HG03095 (cell line): ENCODE measurements around the gene TIAM2.
"Not testable (repeated sequence)": the region's sequence is repeated elsewhere in the genome, so short reads cannot be mapped to it uniquely, and the experiment has no call there.

Experiments
- ATAC-seq: cut with Tn5 transposase; IDR thresholded peaks from one replicate; pipeline ENCODE4 v1.9.1; 2021; ENCODE audit warnings: moderate library complexity; ENCODE audit not compliant: unreplicated experiment

Gene TIAM2

DNA sequence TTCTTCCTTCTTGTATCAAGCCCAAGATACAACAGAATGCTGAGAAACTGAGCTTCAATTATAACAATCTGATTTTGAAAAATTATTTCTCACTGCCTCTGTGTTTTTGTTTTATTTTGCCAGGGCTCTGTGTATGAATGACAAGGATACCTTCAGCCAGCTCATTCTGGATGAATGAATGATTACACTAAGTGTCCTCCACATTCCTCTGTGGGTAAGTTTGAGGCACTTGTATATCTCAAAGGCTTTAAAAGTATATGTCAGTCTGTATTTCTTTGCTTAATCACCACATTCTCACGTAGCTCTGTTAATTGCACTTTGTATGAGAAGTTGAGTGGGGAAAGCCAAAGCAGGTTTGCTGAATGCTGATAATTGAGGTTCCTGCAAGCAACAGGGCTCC is 95.1 kb downstream of the TIAM2 start:
- no peak for ATAC-seq

DNA sequence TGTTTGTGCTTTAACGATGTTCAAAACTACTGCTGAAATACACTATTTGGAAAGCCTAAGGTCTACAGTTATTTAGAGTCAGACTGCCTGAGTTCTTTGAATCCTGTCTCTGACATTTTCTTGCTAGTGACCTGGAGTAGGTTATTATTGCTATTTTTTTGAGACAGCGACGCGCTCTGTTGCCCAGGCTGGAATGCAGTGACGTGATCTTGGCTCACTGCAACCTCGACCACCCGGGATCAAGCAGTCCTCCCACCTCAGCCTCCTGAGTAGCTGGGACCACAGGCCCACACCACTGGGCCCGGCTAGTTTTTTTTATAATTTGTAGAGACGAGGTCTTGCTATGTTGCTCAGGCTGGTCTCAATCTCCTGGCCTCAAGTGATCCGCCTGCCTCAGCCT is 96.6 kb downstream of the TIAM2 start:
- no peak for ATAC-seq

DNA sequence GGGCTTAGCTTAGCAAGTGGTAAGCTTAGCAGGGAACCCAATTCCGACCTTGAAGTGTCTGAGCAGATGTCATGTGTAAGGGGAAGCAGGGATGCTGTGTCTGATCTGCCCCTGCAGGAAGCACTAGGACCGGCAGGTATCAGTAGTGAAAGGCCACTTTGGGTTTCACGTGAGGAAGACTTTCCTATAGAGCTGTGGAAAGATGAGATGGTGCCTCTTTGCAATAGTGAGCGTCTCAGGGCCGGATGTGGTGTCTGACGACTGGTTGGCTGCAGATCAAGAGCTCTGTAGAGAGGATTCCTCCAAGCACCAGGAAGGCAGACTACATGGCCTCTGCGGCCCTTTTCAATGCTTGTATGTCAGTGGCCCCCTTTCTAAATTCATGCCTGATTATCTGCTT is 98.3 kb downstream of the TIAM2 start:
- no peak for ATAC-seq

DNA sequence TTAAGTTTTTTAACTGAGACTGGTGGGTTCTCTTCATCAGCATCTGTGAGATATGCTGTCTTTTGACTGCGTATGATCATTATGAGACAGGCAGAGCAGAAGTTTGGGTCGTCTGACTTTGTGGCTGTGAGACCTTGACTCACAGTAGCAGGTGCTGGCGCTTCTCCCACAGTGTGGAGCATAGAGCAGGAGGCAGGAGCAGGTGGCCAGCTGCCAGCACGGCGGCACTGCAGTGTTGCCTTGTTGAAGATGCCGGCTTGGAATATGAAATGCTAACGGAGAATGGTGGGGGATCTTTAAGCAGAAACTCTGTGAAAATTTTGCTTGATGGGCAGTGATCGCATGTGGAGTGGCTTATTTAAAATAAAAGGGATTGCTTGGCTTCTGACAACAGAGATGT is 105.0 kb downstream of the TIAM2 start:
- ATAC-seq: no peak

DNA sequence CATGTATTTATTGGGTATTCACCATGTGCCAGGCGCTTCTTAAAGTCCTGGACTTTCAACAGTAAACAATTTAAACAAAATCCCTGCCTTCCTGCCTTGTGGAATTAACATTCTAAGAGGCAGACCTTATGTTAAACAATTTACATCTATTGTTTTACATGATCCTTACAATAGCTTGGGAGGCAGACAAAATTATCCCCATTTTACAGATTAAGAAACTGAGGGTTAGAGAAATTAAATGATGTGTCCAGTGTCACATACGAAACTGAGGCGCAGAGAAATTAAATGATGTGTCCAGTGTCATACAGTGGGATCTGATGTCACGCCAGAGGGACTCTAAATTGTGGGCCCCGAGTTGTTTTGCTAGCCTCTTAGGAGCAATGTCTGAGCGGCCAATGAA is 105.5 kb downstream of the TIAM2 start:
- ATAC-seq: no peak

DNA sequence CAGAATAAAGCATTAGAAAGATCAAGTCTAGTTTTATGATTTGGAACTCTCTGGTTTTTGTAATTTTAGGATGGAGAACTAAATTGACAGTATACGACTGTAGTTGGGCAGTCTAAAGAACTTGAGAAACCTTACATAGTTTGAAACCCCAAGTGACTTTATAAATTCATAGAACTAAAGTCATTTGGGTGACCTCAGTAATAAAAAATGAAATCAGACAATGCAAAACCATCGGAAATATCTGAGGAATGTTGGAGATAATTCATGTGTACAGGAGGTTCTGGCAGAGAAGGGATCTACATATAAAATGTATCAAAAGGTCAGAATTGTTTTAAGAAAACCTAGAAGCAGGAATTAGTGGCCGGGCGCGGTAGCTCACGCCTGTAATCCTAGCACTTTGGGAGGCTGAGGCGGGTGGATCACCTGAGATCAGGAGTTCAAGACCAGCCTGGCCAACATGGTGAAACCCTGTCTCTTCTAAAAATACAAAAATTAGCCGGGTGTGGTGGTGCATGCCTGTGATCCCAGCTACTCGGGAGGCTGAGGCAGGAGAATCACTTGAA is 108.0 kb downstream of the TIAM2 start:
- ATAC-seq: not testable (repeated sequence)

DNA sequence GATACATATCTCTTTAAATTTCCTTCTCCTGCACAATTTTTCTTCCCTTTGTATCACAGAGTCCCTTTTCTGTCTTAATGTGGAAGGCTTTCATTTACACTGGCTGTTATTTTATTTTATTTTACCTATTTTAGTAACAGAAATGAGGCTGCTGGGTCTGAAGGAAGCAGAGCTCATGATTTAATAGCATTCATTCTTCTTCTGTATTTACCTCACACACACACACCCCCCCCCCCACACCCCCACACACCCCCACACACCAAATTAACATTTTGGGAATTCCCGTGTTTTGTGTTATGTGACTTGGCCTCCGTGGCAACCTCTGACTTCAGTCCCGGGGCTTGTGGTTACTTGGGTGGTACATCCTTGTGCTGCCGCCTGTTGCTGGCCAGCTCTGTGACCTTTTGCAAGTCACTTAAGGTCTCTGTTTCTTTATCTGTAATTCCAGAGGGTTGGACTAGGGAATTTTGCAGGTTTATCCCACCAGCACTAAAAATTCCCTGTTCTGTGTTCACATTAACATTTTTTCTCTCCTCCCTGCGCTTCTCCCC is 108.8 kb downstream of the TIAM2 start:
- ATAC-seq: no peak

DNA sequence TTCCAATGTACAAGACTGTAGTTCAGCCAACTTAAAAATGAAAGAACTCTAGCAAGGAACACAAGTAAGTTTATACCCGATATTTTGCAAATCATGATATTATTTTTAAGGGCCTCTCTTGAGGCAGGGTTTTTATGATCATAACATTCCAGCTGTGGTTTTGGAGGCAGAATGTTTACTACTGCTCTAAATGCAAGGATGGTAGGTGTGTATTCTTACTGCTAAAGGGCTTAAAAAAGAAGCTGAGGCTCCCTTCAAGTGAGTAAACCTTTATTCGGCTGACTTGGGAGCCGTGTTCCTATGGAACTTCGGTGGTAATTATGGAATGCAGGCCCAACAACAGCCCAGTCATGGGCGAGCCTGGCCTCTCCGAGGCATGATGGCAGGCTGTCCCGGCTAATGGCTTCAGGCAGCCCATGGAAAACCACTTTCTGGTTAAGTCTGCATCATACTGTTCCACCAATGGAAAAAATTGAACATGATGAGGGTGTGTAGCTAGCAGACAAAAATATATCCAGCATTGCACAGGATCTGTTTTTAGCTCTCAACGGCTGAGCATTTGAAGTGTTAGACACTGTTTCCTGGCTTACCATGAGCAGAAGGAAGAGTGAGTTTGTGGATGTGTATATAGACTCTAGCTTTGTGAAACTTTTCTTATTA is 111.5 kb downstream of the TIAM2 start:
- ATAC-seq: no peak

DNA sequence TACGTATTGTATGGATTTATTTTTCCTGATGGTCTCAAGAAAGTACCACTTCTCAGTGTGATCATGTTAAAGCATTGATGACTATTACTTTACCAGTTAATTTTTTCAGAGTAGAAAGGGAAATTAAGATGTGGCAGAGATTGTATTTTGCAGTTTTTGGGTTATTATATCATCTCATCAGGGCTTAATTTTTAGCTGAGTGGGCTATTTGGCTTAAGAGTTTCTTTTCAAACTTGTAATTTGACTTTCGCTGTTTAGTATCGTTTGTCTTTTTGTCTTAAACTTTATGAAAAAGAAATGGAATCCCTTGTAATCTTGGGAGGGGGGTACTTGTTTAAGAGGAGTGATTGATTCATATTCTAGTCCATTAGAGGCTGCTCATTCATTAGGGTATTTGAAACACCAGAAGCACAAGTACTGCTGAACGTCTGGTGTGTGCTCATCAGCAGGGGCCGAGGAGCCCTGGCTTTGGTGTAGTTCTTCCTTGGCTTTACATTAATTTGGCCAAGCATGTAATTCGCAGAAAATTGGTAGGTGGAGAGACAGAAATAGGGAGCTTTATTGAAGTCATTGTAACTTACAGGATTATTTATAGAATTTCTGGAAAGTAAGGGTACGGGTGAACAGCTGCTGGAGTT is 112.4 kb downstream of the TIAM2 start:
- no peak for ATAC-seq

DNA sequence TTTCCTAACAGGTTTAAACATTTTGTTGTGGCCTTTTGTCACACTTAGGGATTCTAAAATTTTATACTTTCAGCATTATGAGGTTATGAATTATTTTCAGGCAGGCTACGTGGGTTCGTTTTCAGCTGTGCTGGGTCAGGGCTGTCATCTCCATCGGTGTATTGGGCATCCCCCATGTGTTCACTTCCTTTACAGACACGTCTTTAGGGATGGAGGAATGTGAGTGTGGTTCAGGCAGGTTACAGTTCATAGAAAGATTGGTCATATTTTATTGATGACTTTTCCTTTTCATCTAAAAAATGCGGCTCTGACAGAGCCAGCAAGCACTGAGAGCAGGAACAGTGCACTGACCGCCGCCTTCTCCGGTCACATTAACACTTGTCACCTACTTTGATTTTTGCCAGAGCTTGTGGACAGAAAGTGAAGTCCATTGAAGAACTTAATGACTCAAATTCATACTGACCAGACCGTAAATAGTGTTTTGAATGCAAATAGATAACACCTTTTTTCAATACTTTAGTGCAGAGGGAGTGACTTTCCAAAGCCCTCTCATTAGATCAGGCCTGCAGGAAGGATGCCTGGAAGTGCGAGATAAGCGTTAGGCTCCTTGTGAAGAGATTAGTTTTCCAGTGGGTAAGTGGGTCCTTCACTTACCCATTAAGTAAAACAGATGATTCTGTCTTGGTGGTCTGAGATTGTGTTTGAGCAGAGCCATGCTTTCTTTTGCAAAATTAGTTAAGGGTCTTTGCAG is 113.1 kb downstream of the TIAM2 start:
- ATAC-seq: no peak

DNA sequence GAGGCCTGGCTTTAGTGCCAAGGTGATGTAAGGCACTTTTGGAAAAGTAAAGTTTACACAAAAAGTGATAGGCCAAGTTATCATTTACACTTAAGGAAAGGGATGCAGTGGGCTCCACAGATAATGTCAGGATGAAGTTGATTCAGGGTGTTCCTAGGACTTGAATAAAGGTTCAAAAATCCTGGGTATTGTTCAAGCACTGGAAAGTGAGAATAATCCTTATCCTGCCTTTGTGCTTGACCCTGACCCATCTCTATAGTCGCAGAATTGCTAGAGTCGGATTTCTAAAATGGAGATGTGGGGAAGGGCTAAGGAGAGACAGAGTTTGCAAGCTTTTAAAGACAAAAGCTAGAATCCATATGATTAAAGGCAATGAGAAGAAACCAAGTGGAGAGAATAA is 115.6 kb downstream of the TIAM2 start:
- ATAC-seq: no peak

DNA sequence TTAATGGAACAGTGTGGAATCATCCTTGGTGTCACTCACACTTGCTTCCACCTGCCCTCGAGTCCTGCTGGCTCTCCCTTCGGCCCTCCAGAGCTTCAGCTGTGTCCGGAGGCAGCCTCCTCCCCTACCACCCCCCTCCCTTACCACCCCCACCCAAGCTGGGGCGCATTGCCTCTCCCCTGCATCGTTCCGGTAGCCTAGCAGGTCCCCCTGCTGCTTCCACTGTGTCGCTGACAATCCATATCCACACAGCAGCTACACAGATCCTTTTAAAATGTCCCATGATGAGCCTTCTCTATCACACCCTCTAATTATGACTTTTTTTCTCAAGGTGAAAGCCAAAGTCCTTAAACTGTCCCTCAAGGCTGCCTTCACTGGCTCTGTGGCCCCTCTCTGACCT is 117.6 kb downstream of the TIAM2 start:
- no peak for ATAC-seq

DNA sequence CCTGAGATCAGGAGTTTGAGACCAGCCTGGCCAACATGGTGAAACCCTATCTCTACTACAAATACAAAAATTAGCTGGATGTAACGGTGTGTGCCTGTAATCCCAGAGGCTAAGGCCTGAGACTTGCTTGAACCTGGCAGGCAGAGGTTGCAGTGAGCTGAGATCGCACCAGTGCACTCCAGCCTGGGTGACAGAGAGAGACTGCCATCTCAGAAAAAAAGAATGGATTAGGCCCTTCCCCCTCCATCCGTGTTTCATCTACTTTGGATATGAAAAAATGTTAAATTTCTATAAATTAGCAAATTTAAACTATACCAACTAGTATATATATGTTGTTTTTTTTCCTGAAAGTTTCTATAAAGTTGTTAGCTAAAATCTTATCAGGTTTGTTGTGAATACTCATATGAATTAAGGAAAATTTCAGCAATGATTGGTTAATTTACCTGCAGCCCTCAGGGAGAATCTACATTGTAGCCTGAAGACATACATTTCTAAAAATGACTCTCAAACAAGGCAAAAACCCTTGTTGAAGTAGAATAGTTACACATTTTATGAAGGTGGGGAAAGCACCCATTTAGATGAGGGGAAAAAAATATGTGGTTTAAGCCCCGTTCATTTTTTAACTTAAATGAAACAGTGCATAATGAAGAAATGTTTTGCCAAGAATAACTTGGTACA is 120.9 kb downstream of the TIAM2 start:
- ATAC-seq: no peak

DNA sequence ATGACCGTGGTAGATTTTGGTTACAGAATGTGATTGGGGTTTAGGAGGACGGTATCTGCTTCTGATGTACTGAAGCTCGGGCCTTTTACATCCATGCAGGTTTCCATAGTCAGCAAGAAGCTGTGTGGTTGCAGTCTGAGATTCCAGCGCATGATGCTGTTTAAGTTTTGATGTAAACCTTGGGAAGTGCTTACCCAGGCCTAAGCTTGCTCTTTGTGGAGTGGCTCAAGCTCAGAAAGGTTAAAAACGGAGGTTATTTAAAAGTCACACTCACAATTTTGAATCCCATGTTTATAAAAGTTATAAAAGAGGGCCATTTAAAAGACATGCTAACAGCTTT is 121.4 kb downstream of the TIAM2 start:
- ATAC-seq: no peak

DNA sequence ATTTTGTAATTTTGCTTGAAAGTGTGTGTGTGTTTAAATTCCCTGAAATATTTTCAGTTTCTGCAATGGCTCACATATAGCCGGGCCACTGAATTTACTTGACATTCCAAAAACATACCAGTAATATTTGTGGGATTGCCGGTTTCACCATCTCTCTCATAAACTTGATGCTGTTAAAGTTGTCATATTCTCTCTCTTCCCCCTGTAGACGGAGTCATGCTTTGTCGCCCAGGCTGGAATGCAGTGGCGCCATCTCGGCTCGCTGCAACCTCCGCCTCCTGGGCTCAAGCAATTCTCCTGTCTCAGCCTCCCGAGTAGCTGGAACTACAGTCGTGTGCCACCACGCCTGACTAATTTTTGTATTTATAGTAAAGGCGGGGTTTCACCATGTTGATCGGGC is 122.1 kb downstream of the TIAM2 start:
- ATAC-seq: no peak

DNA sequence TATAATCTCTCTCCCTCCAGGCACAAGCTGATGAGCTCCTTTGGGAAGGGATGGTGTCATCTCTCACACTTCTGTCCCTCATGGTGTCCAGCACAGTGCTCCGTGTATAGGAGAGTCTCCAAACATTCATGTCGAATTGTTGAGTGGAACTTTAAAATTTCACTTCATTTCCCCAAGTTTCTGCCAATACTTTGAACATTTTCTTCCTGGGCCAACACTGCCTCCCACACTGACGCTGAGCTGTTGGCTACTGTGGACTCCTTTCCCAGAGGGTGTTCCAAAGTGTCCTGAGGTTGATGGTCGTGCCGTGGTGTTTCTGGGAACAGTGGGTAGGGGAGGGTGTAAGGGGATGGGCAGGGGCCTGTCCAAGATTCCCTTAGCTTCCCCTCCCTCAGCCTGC is 122.7 kb downstream of the TIAM2 start:
- ATAC-seq: no peak

DNA sequence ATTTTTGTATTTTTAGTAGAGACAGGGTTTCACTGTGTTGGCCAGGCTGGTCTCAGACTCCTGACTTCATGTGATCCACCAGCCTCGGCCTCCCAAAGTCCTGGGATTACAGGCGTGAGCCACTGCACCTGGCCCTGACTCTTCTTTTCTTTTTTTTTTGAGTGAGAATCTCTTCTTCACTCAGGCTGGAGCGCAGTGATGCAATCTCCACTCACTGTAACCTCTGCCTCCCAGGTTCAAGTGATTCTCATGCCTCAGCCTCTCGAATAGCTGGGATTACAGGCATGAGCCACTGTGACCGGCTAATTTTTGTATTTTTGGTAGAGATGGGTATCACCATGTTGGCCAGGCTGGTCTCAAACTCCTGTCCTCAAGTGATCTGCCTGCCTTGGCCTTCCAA is 124.1 kb downstream of the TIAM2 start:
- ATAC-seq: not testable (repeated sequence)

DNA sequence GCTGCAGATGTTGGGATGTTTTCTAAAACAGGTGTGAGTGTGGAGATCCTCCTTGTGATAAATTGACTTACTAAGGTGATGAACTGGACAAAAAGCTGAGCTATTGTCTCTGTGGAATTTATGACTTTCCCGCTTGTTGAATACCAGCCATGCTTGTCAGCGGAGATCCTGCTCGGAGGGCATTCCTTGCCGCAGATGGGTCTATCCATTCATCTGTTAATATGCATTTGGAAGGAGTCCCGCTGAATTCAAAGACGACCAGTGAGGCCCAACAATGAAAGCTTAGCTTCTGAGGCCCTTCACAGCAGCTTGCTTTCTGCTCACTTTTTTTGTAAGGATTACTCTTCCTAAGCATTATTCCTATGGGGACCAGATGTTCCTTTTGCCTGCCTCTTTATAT is 124.9 kb downstream of the TIAM2 start:
- no peak for ATAC-seq

DNA sequence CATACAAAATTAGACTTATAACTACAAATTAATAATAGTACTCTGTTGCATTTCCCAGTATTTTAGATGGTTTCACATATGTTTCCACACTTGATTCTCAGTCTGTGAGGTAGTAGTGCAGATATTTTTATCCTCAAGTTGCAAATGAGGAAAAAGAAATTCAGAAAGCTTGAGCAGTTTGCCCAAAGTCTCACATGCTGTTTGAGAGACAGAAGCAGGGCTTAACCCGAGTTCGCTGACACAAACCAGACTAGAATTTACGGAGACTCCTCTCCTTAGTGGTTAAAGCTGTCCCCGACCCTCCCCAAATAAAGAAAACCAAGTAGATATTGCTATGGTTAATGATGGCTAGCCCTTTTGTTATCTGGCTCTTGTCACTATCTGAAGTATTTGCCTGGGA is 126.2 kb downstream of the TIAM2 start:
- ATAC-seq: no peak

DNA sequence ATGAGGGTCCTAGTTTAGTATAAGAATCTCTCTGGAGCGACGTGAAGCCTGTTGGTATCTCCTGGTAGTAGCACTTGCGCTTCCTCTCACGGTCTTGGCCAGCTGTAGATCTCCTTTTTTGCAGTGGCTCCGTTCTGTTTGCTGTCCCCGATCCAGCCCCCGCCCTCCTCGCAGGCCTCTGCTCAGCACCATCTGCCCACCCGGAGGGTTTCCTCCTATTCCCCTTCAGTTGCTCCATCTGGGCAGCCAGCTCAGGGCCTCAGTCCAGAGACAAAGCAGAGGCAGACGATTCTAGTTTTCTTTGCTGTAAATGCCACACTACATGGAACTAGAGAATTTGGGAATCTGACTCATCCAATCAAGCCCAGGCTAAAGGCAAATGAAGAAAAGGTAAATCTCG is 126.6 kb downstream of the TIAM2 start:
- no peak for ATAC-seq

DNA sequence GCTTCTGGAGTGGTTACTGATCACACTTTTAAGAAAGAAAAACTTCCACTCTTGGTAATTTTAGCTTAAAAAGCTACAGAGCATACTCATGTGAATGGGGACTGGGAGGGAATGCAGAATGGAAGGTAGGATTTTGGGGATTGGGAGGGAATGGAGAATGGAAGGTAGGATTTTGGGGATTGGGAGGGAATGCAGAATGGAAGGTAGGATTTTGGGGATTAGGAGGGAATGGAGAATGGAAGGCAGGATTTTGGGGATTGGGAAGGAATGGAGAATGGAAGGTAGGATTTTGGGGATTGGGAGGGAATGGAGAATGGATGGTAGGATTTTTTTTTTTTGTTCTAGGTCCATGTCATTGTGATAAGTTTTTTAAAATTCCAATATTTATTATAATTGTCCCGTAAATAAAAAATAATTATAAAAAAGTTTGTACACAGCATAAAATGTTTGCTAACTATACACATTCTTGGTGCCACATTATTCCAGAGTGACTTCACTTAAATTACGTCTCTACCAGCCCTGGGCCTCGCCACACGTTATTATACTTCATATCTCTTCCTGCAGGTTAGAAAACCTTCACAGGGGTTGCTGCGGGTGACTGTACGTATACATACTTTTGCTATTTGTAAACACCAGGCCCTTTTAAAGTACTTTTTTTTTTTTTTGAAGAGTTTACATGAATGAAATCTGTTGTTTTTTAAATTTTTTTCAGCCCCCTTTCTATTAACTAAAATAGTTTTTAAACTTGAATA is 127.3 kb downstream of the TIAM2 start:
- ATAC-seq: no peak
